Measurements from ENCODE around the gene TLDC2. TPM values are rescaled to one million over a fixed set of nuclear protein-coding genes. Genes with fewer than 3 reads are reported as not detected.

The TLDC2 gene
- total and polyA plus RNA-seq, 2 of the 8 experiments (the other 6 are each of a cell fraction or from before 2014, with no cell fraction given) = 0.29 to 0.34 TPM

DNA sequence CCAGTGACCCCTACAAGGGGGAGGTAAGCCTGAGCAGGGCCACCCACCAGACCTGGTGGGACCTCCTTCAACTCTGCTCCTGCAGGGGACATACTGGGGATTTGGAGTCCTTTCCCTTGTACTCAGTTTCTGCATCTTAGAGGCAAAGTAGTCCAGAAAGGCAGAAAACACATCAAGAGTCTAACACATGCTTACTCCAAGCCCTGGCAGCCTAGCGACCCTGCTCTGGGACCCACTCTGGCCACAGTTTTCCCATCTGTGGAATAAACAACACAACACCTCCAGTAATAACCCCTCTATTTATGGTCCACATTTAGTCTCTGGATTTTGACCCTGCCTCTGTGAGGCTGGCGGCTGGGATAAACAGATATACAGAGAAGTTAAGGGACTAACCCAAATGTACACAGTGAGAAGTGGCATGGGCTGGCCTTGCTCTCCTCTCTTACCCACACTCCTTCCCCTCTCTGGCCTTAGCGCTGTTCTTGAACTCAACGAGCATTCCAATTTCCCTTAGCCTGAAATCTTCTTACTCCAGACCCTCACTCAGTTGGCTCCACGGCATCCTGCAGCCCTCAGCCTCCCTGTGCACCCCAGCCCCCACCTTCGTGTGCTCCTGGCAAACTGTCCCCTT lies 16.1 kb upstream of the TLDC2 start:
- no peak overlapping the region for H3K56ac ChIP-seq (replicated peaks; ENCODE audit: insufficient read length, low read depth, low read length)
- H4K20me1 ChIP-seq (replicated peaks in 1 of 2; ENCODE audit: control insufficient read depth in 1 of 2, insufficient read depth in 2 of 2, low read length in 2 of 2) = peaks cover 24 to 33% of the 10 kb centered on the region in 2 experiments
- H3K4ac ChIP-seq (replicated peaks; ENCODE audit: insufficient read length, low read depth, low read length) = no peak overlapping the region
- H2BK15ac ChIP-seq (ENCODE audit: low read length) = no peak overlapping the region
- H3K4me1 ChIP-seq (replicated peaks in 1 of 4; ENCODE audit: control insufficient read depth in 3 of 4, insufficient read depth in 4 of 4, low read length in 3 of 4) = peaks cover 0 to 26% (median 17%) of the 10 kb centered on the region in 4 experiments; a peak in 6 of 7 replicates
- H3K79me2 ChIP-seq (ENCODE audit: control insufficient read depth in 1 of 2, insufficient read depth in 2 of 2, low read length in 2 of 2) = peaks cover 0 to 52% of the 10 kb centered on the region in 2 experiments; a peak in 2 of 4 replicates
- DNase-seq (ENCODE audit: low read depth in 1 of 2, low spot score in 2 of 2) (no peak), FAIRE-seq (no peak)
- H3K9me3 ChIP-seq (ENCODE audit: insufficient read depth in 2 of 2, low read depth in 1 of 2, low read length in 1 of 2) = no peaks in the 10 kb centered on the region
- no peak overlapping the region for H4K8ac ChIP-seq (ENCODE audit: extremely low read depth, insufficient read depth, low read length)
- H3K14ac ChIP-seq (ENCODE audit: insufficient read length) = no peak overlapping the region
- no peak for TF ChIP-seq POU5F1 (IDR thresholded peaks at IDR 0.05; ENCODE audit: low read depth, low read length)
- no peak for TF ChIP-seq ZNF274 (IDR thresholded peaks at IDR 0.05; ENCODE audit: borderline replicate concordance, extremely low read depth, low read length)
- TF ChIP-seq RNF2 (IDR thresholded peaks at IDR 0.05; ENCODE audit: borderline replicate concordance, low read depth, low read length, missing control alignments, poor library complexity, severe bottlenecking) = no peak
- TF ChIP-seq, protein P1, sequence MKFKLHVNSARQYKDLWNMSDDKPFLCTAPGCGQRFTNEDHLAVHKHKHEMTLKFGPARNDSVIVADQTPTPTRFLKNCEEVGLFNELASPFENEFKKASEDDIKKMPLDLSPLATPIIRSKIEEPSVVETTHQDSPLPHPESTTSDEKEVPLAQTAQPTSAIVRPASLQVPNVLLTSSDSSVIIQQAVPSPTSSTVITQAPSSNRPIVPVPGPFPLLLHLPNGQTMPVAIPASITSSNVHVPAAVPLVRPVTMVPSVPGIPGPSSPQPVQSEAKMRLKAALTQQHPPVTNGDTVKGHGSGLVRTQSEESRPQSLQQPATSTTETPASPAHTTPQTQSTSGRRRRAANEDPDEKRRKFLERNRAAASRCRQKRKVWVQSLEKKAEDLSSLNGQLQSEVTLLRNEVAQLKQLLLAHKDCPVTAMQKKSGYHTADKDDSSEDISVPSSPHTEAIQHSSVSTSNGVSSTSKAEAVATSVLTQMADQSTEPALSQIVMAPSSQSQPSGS (IDR thresholded peaks at IDR 0.05; ENCODE audit: low read length) = no peak
- TF ChIP-seq YY1 (IDR thresholded peaks at IDR 0.05; ENCODE audit: low read depth, low read length) = no peak
- no peak for TF ChIP-seq HDAC2 (IDR thresholded peaks at IDR 0.05; ENCODE audit: borderline replicate concordance in 1 of 2, low read depth in 2 of 2, low read length in 2 of 2)
- no peak overlapping the region for H2BK120ac ChIP-seq (replicated peaks; ENCODE audit: low read depth, low read length)
- 0 out of 8 replicates have a peak, but pooled peaks cover 0 to 2% (median 0%) of the 10 kb centered on the region in 4 experiments for H3K36me3 ChIP-seq (ENCODE audit: control insufficient read depth in 2 of 4, insufficient read depth in 4 of 4, low read length in 3 of 4)
- CTCF ChIA-PET (ENCODE audit: partially characterized antibody) = interaction anchor here (0.9 to 5.9 kb wide), 7 partner anchors 12 to 86 kb away, joined by 3 to 41 read pairs (median 9); partner anchors contain the start of gene DSN1
- H4K91ac ChIP-seq (replicated peaks; ENCODE audit: insufficient read length, low read length) = no peak overlapping the region
- H3K9ac ChIP-seq (replicated peaks in 1 of 4; ENCODE audit: extremely low read depth in 1 of 4, low read depth in 3 of 4, low read length in 3 of 4) = no peak overlapping the region
- no peak overlapping the region for H2AK5ac ChIP-seq (ENCODE audit: low read depth, low read length)
- no peak overlapping the region for H3K23ac ChIP-seq (ENCODE audit: insufficient read length)
- H3K23me2 ChIP-seq (ENCODE audit: low read depth, low read length) = peaks cover 14% of the 10 kb centered on the region; the same call in 1 of the 2 replicates
- no peak overlapping the region for H3K4me3 ChIP-seq (ENCODE audit: extremely low read depth in 1 of 4, insufficient read depth in 2 of 4, low read depth in 3 of 4, low read length in 4 of 4)
- POLR2A ChIA-PET (ENCODE audit: partially characterized antibody) = interaction anchor here (1.0 to 6.2 kb wide), 3 partner anchors 10 to 16 kb away, joined by 3 to 54 read pairs (median 37); no protein-coding TSS in a partner anchor
- H3K27ac ChIP-seq (ENCODE audit: low read depth, low read length) = no peak overlapping the region
- no peak overlapping the region for H2AFZ ChIP-seq (ENCODE audit: low read length)
- no peak overlapping the region for H4K5ac ChIP-seq (ENCODE audit: insufficient read length, low read depth, low read length)
- no peak overlapping the region for H2BK20ac ChIP-seq (ENCODE audit: low read length)
- H3K27me3 ChIP-seq (replicated peaks in 1 of 4; ENCODE audit: control insufficient read depth in 3 of 4, extremely low read depth in 1 of 4, insufficient read depth in 3 of 4, low read length in 3 of 4) = peaks cover 0 to 8% (median 4%) of the 10 kb centered on the region in 4 experiments; a peak in 4 of 7 replicates
- H2BK5ac ChIP-seq (ENCODE audit: low read depth, low read length) = no peak overlapping the region
- H2BK12ac ChIP-seq (ENCODE audit: low read depth, low read length) = no peak overlapping the region
- no peak overlapping the region for H3K4me2 ChIP-seq (ENCODE audit: insufficient read depth in 1 of 2, low read depth in 2 of 2, low read length in 2 of 2)
- 89% methylated on average over 6 of the region's 6 CpGs; no CpG with 5 or more reads in 1 of the 2 experiments for WGBS, 2 experiments (ENCODE audit: extremely low coverage in 1 of 2, insufficient coverage in 1 of 2, insufficient read length in 1 of 2, insufficient replicate concordance in 2 of 2, low coverage in 1 of 2, low lambda C conversion rate in 2 of 2, missing lambda C conversion rate in 1 of 2)
- no peak overlapping the region for H3K18ac ChIP-seq (ENCODE audit: extremely low read depth, low read length)
- peaks cover 31% of the 10 kb centered on the region for H3K79me1 ChIP-seq (ENCODE audit: low read depth, low read length)

All from H1 (cell line).